HTR-8/SVneo (cell line): ENCODE measurements around the gene TMEM132E.
"Not testable (repeated sequence)": the region's sequence is repeated elsewhere in the genome, so short reads cannot be mapped to it uniquely, and the experiment has no call there.

ENCODE experiments used
- DNase-seq: peaks from one replicate; pipeline ENCODE4 v3.0.0; 2011; ENCODE audit warnings: low spot score, mixed read lengths; ENCODE audit not compliant: insufficient read length
- FAIRE-seq: peaks from 2 replicates; lab custom pipeline; 2011; peaks lifted over from hg19 to GRCh38; lab: Jason Lieb, UNC

The TMEM132E gene, protein sequence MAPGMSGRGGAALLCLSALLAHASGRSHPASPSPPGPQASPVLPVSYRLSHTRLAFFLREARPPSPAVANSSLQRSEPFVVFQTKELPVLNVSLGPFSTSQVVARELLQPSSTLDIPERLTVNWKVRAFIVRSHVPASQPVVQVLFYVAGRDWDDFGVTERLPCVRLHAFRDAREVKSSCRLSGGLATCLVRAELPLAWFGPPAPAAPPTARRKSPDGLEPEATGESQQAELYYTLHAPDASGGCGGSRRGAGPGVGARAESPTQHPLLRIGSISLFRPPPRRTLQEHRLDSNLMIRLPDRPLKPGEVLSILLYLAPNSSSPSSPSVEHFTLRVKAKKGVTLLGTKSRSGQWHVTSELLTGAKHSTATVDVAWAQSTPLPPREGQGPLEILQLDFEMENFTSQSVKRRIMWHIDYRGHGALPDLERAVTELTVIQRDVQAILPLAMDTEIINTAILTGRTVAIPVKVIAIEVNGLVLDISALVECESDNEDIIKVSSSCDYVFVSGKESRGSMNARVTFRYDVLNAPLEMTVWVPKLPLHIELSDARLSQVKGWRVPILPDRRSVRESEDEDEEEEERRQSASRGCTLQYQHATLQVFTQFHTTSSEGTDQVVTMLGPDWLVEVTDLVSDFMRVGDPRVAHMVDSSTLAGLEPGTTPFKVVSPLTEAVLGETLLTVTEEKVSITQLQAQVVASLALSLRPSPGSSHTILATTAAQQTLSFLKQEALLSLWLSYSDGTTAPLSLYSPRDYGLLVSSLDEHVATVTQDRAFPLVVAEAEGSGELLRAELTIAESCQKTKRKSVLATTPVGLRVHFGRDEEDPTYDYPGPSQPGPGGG (N-terminal part only)

DNA sequence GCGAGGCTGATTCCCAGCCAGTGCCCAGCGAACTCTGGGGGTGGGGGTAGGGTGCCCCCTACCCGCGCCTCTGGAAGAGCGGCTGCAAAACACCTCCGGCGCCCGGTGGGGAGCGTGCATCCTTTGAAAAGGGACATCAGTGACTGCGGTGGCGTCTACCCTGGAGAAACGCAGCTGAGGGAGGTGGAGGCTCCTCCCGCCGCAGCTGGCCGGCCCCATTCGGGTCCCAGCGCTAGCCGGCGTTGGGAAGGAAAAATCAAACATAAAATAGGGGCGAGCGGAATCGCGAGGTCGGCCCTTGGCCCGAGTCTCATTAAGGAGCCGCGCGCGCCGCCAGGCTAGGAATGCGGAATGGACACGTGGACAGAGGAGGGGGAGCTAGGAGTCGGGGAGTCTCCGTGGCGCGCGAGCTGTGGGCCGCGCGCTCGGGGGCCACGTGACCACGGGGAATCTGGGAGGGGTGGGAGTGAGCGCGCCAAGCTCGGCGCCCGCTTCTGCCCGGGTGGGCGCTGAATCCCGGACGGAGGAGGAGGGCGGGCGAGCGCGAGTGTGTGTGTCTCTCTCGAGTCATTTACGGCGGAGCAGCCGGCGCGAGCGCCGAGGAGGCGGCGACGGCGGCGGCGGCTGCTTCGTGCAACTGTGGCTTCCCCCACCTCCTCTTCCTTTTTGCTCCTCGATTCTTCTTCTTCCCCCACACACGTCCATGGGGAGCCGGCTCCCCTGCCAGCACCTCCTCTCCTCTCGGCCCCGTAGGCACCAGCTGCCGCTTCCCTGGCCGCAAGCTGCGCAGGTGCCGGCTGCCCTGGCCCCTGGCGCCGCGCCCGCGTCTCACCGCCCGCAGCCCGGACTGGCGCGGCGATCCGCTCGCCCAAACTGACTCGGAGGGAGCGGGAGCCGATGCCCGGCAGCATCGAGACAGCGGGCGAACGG, at the start of gene TMEM132E:
TSS of gene TMEM132E (plus strand) at position 566 of the 930 bp plus-strand sequence. CDS start 1,495 bp downstream, outside the sequence.
- no peak for DNase-seq
- no peak for FAIRE-seq

DNA sequence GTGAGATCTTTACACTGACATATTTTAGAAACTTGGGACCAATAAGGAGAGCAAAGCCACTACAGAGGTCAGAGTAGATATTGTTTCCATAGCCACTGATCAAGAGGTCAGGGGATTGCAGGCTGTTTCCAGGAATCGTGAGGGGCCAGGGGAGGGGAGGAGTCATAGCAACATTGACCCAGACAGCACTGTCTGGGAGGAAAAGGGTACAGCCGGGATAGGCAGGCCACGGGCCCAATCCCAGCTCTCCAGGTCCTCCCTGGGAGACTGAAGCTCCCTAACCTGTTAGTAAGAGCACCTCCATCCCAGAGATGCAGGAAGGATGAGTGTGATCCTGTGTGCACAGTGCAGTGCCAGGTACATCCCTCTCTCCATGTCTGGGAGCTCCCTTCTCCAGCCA, 48.5 kb upstream of the TMEM132E start:
- DNase-seq (no peak), FAIRE-seq (no peak)

DNA sequence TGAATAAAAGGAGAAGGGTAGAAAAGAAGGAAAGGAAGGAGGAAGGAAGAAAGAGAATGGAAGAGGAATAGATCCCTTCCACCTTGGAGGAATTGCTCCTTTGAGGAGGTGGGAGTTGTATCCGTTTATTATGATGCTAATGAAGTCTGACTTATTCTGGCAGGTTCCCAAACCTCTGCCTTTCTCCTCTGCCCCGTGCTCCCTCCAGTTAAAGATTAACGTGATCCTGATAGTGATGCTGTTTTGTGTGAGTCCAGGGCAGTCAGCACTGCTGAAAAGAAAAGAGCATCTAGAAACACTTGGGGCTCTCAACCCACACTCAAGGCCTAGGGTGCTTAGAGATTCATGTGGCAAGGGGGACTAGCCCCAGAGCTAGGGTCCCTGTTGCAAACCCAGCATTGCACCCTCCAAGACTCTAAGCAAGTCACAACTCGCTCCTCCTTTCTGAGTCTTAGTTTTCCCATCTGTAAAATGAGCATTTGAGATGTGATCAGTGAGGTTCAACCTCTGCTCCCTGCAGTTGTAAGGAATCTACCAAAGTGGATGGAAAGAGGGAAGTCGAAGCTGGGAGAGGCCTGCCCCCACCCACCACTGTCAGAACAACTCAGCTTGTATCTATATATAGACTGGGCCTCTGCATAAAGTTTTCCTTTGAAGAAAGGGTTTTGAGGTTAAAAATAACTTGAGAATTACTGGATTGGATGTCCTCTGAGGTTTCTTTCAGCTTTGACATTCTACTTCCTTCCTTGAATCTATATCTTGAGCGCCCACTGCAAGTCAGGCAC, 46.9 kb upstream of the TMEM132E start:
- FAIRE-seq (no peak), DNase-seq (no peak)

DNA sequence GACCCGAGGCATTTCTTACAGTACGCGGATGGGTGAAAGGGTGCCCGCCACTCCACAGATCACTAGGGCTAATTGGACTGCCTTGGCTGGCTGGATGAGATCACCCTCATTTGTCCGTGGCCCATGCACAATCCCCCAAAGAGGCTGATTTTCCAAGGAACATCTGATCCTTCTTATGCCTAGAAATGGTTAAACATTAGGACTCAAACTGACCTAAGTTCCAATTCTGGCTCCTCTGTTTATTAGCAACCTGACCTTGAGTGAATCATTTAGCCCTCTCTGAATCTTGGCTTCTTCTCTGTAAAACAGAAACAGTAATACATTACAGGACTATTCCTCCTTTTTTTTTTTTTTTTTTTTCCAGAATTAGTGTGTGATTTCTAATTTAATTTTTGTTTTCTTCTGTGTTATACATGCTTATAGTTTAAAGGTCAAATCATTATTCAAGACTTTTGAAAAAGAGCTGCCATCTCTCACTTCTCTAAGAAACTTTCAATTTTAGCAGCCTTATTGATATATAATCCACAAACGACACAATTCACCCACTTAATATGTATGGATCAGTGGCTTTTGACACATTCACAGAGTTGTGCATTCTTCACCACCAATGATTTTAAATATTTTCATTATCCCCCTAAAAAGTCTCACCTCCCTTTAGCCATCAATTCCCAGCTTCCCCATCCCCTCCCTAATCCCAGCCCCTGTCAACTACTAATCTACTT, 45.4 kb upstream of the TMEM132E start:
- DNase-seq (no peak), FAIRE-seq (no peak)

DNA sequence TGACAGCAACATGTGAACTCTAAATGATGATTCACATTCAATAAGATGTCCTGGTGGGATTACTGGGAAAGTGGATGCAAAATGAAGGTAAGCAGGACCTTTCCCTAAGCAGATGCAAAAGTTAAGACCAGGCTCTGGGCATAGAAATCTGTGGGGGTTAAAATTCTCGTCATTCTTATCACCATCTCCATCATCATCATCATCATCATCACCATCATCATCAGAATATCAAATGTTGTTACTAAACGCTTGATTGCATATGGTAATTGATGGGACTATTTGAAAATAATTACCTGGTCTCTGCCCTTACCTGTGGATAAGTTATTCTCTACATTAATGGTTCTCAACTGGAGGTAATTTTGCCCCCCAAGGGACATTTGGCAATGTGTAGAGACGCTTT, 41.9 kb upstream of the TMEM132E start:
- FAIRE-seq (no peak), DNase-seq (no peak)

DNA sequence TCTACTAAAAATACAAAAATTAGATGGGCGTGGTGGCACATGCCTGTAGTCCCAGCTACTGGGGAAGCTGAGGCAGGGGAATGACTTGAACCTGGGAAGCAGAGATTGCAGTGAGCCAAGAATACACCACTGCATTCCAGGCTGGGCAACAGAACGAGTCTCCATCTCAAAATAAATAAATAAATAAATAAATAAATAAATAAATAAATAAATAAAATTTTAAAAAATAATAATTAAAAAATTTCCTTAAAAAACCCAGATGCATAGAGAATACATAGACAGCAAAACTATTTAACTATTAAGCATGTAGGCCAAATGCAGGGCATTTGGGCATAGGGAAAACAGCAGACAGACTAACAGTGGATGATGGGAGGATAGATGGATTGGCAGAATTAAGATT, 40.8 kb upstream of the TMEM132E start:
- not testable (repeated sequence) for FAIRE-seq, DNase-seq

DNA sequence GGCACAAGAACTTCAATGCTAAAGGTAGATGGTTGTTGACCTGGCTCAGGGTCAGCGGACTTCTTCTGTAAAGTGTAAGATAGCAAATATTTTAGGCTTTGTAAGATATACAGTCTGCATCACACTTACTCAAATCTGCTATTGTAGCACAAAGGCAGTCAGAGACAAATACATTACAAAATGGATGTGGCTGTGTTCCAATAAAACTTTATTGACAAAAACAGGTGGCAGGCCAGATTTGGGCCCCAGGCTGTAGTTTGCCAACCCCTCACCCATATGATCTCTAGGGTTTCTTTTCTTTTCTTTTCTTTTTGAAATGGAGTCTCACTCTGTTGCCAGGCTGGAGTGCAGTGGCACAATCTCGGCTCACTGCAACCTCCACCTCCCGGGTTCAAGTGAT, 39.5 kb upstream of the TMEM132E start:
- FAIRE-seq (no peak), DNase-seq (no peak)

DNA sequence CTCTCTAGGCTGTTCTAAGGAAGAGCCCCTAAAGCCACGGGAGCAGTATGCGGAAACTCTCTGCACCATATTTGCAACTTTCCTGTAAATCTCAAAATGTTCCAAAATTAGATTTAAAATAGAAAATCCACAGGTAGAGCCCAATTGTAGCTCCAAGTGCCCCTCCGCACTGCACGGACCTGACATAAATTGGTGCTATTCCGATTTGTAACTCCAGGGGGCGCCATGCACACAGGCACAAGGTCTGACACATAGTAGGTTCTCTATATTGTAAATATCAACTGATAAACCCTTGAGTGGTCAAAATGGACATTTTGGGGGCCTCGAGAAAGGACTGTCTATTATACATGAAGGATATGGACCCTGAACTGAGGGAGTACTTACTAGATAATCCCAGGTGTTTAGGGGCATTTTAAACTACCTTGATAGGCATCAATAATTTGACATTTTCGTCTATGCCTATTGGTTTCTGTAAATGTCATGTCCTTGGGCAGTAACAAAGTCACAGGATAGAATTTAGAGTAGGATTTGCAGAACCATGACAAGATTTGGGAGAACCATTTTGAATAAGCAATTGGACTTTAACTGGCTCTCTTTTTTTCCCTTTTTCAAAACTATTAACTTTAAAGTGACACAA, 36.6 kb upstream of the TMEM132E start:
- no peak for DNase-seq
- no peak for FAIRE-seq

DNA sequence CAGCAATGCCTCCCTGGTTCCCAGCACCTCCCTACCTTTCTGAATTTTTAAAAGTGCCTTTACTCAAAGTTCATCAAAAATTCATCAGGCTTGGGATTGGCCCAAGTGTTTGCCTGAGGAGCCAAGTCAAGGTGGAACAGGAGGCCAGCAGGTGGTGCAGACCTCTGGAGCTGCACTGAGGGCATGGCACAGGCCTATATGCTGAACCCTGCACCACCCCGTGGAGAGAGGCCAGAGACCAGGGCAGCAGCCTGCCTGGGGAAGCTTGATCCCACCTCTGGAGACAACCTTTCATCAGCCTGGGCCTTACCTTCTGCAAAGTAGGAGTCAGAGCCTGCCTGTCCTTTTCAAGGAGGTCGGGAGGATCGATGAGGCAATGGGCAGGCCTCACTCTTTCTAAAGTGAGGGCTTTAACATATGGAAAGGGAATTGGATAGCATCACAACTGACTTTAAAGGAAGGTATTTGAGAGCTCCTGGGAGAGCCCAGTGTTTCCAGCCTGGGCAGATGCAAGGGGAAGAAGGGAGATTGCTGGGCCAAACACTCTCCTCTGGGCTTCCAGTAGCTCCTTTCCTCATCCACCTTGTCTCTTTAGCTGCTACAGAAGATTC, 31.8 kb upstream of the TMEM132E start:
- DNase-seq, result no peak
- FAIRE-seq, result no peak

DNA sequence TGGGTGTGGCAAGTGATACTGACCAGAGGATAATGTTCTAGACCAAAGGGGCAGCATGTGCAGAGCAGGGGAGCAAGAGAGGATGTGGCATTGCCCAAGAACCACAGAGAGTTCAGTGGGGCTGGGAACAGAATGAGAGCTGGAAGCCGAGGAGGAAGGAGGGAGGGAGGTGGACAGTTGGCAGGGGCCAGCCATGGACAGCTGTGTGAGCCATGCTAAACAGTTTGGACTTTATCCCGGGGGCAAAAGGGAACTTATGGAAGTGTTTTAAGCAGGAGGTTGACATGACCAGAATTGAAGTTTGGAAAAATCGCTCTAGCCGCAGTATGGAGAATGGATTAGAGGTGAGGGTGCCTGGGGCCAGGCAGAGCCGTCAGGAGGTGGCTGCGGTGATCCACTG, 29.4 kb upstream of the TMEM132E start:
- FAIRE-seq, result no peak
- no peak for DNase-seq

DNA sequence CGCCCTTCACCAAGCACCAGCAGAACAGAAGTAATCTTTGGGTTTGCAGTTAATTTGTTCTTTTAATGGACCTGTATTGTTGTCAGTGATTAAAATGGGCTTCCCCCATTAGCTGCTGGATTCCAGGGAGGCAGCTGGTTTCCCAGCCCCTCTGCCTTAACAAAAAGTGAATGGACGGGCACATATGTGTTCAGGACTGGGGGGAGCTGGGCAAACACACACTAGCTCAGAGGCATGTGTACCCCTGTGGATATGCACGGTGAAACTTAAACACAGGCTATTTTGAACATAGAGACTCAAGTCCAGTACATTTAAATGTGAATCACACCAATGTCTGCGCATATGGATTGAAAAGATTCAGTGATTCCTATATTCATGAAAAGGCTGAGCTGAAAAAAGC, 25.5 kb upstream of the TMEM132E start:
- FAIRE-seq (no peak), DNase-seq (no peak)

DNA sequence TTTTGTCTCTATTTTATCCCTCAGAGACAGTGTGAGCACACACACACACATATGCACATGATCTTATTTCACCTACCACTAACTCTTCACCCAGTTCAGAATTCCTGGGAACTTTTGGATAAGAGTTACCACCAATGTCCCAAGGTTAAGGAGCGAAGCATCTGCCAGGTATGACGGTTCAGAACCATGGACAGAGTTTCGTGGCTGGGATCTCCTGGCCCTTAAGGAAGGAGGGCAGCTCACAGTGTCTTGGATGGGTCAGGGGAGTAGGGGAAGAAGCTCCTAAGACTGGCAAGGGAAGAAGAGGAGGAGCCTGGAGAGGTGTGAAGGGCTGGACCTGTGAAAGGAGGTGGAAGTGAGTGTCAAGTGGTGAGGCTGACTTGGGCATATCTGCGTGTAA, 23.0 kb upstream of the TMEM132E start:
- no peak for DNase-seq
- peak; percentile 13 for FAIRE-seq

DNA sequence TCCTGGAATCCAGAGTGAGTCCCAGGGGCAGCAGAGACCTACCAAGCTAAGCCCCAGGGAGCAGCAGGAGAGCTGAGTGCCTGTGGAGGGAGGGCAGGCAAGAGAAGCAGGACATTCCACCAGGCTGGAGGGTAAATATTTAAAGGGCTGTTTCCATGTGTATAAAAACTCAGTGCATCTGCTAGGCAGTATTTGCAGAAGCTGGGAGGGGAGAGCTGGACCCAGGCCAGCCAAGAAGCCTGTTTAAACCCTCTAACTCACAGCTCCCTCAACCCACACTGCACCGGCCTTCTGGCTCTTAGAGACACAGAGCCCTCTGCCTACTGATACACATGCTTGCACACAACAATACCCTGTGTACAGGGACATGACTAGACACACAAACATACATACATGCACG, 22.5 kb upstream of the TMEM132E start:
- no peak for FAIRE-seq
- no peak for DNase-seq

DNA sequence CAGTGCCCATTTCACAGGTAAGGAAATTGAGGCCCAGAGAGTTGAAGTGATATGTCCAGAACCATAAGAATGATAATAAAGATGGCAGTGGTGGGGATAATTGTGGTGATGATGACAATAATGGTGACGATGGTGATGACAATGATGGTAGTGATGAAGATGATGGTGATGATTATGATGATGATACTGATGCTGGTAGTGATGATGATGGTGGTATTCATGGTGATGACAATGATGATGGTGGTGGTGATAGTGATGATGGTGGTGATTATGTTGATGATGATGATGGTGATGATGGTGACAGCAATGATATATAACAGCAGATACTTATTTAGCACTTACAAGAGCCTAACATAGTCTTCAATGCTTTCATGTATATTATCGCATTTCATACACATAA, 18.1 kb upstream of the TMEM132E start:
- DNase-seq (no peak), FAIRE-seq (peak; percentile 69)

DNA sequence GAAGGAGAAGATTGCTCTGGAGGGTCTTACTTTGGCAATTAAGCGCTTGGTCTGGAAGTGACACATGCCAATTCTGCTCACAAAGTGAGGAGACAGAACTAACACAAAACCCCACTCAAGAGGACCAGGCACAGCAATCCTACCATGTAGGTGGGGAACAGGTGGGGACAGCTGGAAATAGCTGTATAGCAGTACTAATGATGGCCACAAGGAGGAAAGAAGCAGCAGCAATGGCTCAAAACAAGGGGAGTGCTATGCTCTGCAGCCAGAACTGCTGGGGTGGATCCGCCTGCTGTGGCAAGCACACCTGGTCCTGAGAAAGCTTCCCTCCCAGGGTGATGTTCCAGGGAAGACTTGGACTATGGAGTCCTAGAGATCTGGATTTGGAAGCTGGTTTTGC, 17.0 kb upstream of the TMEM132E start:
- no peak for DNase-seq
- no peak for FAIRE-seq

DNA sequence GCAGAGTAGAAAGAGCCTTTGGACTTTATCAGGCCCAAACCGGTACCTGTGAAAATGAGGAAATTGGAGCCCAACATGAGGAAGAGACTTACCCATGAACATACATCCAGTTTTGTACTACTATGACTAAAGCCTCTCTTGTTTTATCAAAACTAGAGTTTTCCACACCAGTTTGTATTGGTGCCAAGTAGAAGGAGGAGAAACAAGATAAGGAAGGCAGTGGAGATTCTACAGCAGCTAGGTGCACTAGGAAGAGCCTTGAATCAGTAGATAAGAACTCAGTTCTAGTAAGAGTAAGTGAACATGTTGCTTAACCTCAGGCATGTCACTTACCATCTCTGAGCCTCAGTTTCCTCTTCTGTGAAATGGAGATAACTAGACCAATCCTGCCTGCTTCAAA, 13.7 kb upstream of the TMEM132E start:
- FAIRE-seq (no peak), DNase-seq (no peak)

DNA sequence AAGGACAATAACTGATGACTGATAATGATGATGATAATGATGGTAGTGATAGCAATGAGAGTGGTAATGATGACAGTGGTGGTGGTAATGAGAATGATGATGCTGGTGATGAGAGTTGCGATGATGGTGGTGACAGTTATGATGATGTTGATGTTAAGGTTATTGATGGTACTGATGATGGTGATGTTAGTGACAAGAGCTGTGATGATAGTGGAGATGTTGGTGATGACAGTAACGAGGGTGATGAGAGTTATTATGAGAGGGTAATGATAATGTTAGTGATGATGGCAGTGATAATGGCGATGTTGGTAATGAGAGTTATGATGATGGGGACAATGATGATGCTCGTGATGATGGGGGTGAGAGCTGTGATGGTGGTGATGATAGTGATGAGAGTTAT, 13.2 kb upstream of the TMEM132E start:
- no peak for DNase-seq
- FAIRE-seq, result peak; percentile 84

DNA sequence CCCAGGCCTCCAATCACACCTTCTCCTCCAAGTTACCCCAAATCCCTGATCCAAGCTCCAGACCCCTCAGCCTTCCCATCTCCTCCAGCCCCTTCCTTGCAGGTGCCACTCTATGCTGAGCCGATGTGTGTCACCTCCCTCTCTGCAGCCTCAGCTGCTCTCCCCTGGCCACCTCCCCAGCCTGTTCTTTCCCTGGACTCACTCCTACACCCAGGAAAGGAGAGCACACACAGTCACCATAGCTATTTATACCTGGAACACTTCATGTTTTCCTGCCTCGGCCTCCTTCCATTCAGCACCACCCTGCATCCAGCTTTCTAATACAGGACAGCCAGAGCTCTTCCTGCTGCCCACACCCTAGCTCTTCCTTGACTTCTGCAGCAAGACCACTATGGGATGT, 12.5 kb upstream of the TMEM132E start:
- FAIRE-seq, result no peak

More for the DNA sequence above, 12.5 kb upstream of the TMEM132E start:
- no peak for DNase-seq
